H1 (cell line): ENCODE measurements around the gene CD47. TPM values are rescaled to one million over a fixed set of nuclear protein-coding genes. Genes with fewer than 3 reads are reported as not detected.

ENCODE experiments used
- CHD1 ChIP-seq: IDR thresholded peaks from 2 replicates; pipeline ENCODE4 v1.6.1; 2012; ENCODE audit warnings: low read depth, low read length, improper control_type of control experiment
- CTBP2 ChIP-seq: IDR thresholded peaks from 2 replicates; pipeline ENCODE4 v1.7.0; 2011; ENCODE audit warnings: borderline replicate concordance, mild to moderate bottlenecking, moderate library complexity, mixed read lengths, low read length; ENCODE audit not compliant: insufficient read depth, insufficient read length
- MAFK ChIP-seq: IDR thresholded peaks from 2 replicates; pipeline ENCODE4 v1.6.1; 2012; ENCODE audit warnings: low read depth, mild to moderate bottlenecking, improper control_type of control experiment, low read length
- SP2 ChIP-seq: IDR thresholded peaks from 2 replicates; pipeline ENCODE4 v1.6.1; 2012; ENCODE audit warnings: mild to moderate bottlenecking, low read length, inconsistent platforms
- polyA plus RNA-seq, 7 experiments: library from polyadenylated mRNA; depleted of rRNA in 3 of 7; stranded (reverse) in 5 of 7; unstranded in 2 of 7; fragments of >200 nt in 5 of 7; fragments of 200-250 nt in 2 of 7; gene quantifications; 1 replicate in 5 of 7; 2 replicates in 1 of 7; 4 replicates in 1 of 7; pipeline versions ENCODE4 v1.2.1 to v1.2.3, GENCODE V29; 2011 to 2013; ENCODE audit warnings: missing spikeins in 2 of 7, mixed read lengths in 2 of 7
- total RNA-seq: library from RNA; stranded (reverse); fragmentation: NEBNext Ultra II Directional; extraction: Animal tissue kit (Norgen Biotek cat#: 25700); gene quantifications from 2 replicates; pipeline ENCODE4 v1.2.1, GENCODE V29; 2021
- TF ChIP-seq, protein P1 (sequence below), 3 experiments: IDR thresholded peaks; 1 replicate in 2 of 3; 2 replicates in 1 of 3; pipeline versions ENCODE4 v1.5.1 to v1.6.1; 2011; ENCODE audit warnings: low read length in 3 of 3, mild to moderate bottlenecking in 3 of 3, inconsistent platforms in 2 of 3, low read depth in 1 of 3, moderate library complexity in 1 of 3; ENCODE audit not compliant: insufficient read depth in 1 of 3; ENCODE audit errors: control extremely low read depth in 1 of 3

Gene CD47
- total and polyA plus RNA-seq, 2 of the 8 experiments (the other 6 are each of a cell fraction or from before 2014, with no cell fraction given): 14.4 to 19.3 TPM

DNA sequence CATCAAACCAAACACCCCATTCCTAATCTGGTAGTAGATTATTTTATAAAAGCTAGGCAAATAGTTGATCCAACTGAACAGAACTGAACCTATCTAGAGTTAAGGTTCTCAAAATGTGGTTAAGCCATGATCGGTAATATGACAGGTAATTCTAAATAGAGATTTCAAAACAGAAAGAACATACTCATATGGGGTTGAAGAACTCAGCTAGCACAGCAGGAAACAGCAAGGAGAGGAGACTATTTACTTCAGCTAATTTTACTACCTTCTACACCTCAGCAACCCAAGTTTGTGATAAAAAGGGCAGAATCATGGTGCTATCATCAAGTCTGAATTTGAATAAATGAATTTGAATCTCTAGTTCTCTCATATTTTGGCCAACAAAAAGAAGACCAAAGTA, 11.8 kb downstream of the CD47 start (continued):
- no peak for TF ChIP-seq SP2
- no peak for TF ChIP-seq MAFK
- TF ChIP-seq CHD1: no peak
- no peak for TF ChIP-seq CTBP2
- TF ChIP-seq, protein P1, sequence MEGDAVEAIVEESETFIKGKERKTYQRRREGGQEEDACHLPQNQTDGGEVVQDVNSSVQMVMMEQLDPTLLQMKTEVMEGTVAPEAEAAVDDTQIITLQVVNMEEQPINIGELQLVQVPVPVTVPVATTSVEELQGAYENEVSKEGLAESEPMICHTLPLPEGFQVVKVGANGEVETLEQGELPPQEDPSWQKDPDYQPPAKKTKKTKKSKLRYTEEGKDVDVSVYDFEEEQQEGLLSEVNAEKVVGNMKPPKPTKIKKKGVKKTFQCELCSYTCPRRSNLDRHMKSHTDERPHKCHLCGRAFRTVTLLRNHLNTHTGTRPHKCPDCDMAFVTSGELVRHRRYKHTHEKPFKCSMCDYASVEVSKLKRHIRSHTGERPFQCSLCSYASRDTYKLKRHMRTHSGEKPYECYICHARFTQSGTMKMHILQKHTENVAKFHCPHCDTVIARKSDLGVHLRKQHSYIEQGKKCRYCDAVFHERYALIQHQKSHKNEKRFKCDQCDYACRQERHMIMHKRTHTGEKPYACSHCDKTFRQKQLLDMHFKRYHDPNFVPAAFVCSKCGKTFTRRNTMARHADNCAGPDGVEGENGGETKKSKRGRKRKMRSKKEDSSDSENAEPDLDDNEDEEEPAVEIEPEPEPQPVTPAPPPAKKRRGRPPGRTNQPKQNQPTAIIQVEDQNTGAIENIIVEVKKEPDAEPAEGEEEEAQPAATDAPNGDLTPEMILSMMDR (IDR thresholded peaks at IDR 0.05; ENCODE audit: control extremely low read depth in 1 of 3, insufficient read depth in 1 of 3, low read depth in 1 of 3, low read length in 3 of 3): no peak
